Measurements from ENCODE around the gene PDZD8.

PDZD8 gene

DNA sequence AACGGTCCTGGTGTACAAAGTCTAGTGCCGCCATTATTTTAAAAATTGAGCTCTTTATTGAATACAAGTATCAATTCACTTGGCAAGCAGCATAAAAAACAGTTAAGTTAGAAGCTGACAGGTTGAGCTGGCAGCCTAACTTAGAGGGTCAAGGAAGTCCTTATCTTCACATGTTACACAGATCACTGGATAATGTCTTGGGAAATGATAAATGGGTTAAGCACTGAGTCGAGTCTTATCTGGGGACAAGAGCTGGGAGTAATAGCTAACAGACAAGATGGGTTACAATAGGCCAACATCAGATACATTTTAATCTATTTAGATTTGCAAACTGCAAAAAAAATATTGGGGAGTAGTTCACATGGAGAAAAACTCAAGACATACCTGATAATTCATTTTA lies 100.1 kb downstream of the PDZD8 start:
- no peaks in the 10 kb centered on the region for H3K27me3 ChIP-seq (ENCODE audit: insufficient read depth, low read length)
- no peaks in the 10 kb centered on the region for H3K9me3 ChIP-seq (ENCODE audit: insufficient read depth, low read depth, low read length)
- H3K9ac ChIP-seq (ENCODE audit: low read length) = no peak overlapping the region
- H2AFZ ChIP-seq (ENCODE audit: insufficient read depth, low read length, poor library complexity) = no peak overlapping the region
- H3K4me2 ChIP-seq (ENCODE audit: low read length) = no peak overlapping the region
- no peak for DNase-seq
- no CpG with 5 or more reads among the region's 3 CpGs for WGBS (ENCODE audit: extremely low coverage, insufficient coverage, insufficient read length)
- no peak overlapping the region for H3K18ac ChIP-seq (ENCODE audit: low read length)
- H2BK5ac ChIP-seq (ENCODE audit: low read depth, low read length, poor library complexity) = no peak overlapping the region
- no peak overlapping the region for H2BK12ac ChIP-seq (ENCODE audit: low read length)
- no peak overlapping the region for H2BK120ac ChIP-seq (ENCODE audit: insufficient read depth, low read length, poor library complexity)
- H3K79me1 ChIP-seq (ENCODE audit: low read length) = no peaks in the 10 kb centered on the region
- no peak overlapping the region for H3K14ac ChIP-seq (ENCODE audit: low read length)
- H3K36me3 ChIP-seq (ENCODE audit: control insufficient read depth in 1 of 2, insufficient read depth in 2 of 2, low read length in 2 of 2) = no peaks in the 10 kb centered on the region
- H3K79me2 ChIP-seq (ENCODE audit: control insufficient read depth, insufficient read depth, low read length, poor library complexity) = no peaks in the 10 kb centered on the region
- H3K4me1 ChIP-seq (ENCODE audit: control insufficient read depth in 1 of 2, insufficient read depth in 2 of 2, low read length in 2 of 2) = peaks cover 0 to 7% of the 10 kb centered on the region in 2 experiments
- H3K23ac ChIP-seq (ENCODE audit: low read length) = no peak overlapping the region
- no peak overlapping the region for H2AK5ac ChIP-seq (ENCODE audit: low read length)
- no peak overlapping the region for H3K4ac ChIP-seq (ENCODE audit: low read depth, low read length)
- no peak overlapping the region for H3K4me3 ChIP-seq (ENCODE audit: low read depth, low read length)
- no peak overlapping the region for H3K27ac ChIP-seq (ENCODE audit: low read depth, low read length)
- H4K8ac ChIP-seq (ENCODE audit: low read depth, low read length) = no peak overlapping the region
- H4K91ac ChIP-seq (ENCODE audit: low read depth, low read length) = no peak overlapping the region
- H4K12ac ChIP-seq (ENCODE audit: low read depth, low read length) = no peak overlapping the region

DNA sequence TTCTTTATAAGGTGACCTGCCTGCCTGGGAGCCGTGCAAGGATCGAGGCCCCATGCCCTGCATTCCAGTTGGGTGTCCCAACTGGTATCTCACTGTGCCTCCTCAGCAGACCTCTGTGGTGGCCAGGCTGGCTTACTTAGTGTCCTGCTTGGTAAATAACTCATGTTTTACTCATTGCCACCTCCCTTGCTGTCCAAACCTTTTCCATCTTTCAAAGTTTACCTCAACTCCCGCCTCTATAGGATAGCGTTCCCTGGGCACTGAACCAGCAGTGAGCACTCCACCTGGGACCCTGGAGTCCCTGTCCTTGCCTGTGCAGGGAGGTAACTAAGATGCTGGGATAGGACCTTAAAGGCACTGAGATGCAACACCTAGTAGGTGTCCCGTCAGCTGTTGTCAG lies 100.7 kb downstream of the PDZD8 start:
- Histone ChIP-seq H3K9me3 (ENCODE audit: insufficient read depth, low read depth, low read length) (no peaks in the 10 kb centered on the region), H3K27ac (ENCODE audit: low read depth, low read length) (no peak overlapping the region), H3K4ac (ENCODE audit: low read depth, low read length) (no peak overlapping the region), H2BK120ac (ENCODE audit: insufficient read depth, low read length, poor library complexity) (no peak overlapping the region), H3K9ac (ENCODE audit: low read length) (no peak overlapping the region), H3K27me3 (ENCODE audit: insufficient read depth, low read length) (no peaks in the 10 kb centered on the region), H4K91ac (ENCODE audit: low read depth, low read length) (no peak overlapping the region), H2AFZ (ENCODE audit: insufficient read depth, low read length, poor library complexity) (no peak overlapping the region), H2BK5ac (ENCODE audit: low read depth, low read length, poor library complexity) (no peak overlapping the region), H2AK5ac (ENCODE audit: low read length) (no peak overlapping the region), H4K12ac (ENCODE audit: low read depth, low read length) (no peak overlapping the region), H3K4me3 (ENCODE audit: low read depth, low read length) (no peak overlapping the region), H3K4me2 (ENCODE audit: low read length) (no peak overlapping the region), H4K8ac (ENCODE audit: low read depth, low read length) (no peak overlapping the region), H3K18ac (ENCODE audit: low read length) (no peak overlapping the region), H3K4me1 (ENCODE audit: control insufficient read depth in 1 of 2, insufficient read depth in 2 of 2, low read length in 2 of 2) (peaks cover 0 to 7% of the 10 kb centered on the region in 2 experiments), H3K79me2 (ENCODE audit: control insufficient read depth, insufficient read depth, low read length, poor library complexity) (no peaks in the 10 kb centered on the region), H3K36me3 (ENCODE audit: control insufficient read depth in 1 of 2, insufficient read depth in 2 of 2, low read length in 2 of 2) (no peaks in the 10 kb centered on the region), H3K79me1 (ENCODE audit: low read length) (no peaks in the 10 kb centered on the region), H2BK12ac (ENCODE audit: low read length) (no peak overlapping the region), H3K23ac (ENCODE audit: low read length) (no peak overlapping the region), H3K14ac (ENCODE audit: low read length) (no peak overlapping the region)
- DNase-seq = no peak
- WGBS (ENCODE audit: extremely low coverage, insufficient coverage, insufficient read length) = no CpG with 5 or more reads among the region's 5 CpGs

DNA sequence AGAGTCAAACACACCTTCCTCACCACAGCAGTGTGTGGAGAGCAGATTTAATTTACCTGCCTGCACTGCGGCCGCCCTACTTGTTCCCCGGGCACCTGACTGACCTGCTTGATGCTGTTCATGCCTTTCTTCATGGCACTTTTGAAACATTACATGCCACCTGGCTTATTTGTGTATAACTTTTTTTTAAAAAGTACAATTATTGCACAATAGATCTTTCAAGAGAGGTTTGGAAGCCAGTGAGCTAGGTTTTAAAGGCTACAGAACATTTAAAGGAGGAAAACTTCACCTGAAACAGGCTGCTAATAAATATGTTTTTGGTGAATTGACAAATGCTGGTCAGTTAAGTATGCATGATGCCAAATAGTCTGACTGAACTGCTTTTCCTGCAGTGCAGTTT lies 101.3 kb downstream of the PDZD8 start:
- Histone ChIP-seq H4K91ac (ENCODE audit: low read depth, low read length) (no peak overlapping the region), H3K9me3 (ENCODE audit: insufficient read depth, low read depth, low read length) (no peaks in the 10 kb centered on the region), H2AK5ac (ENCODE audit: low read length) (no peak overlapping the region), H4K8ac (ENCODE audit: low read depth, low read length) (no peak overlapping the region), H3K79me1 (ENCODE audit: low read length) (no peaks in the 10 kb centered on the region), H3K79me2 (ENCODE audit: control insufficient read depth, insufficient read depth, low read length, poor library complexity) (no peaks in the 10 kb centered on the region), H3K23ac (ENCODE audit: low read length) (no peak overlapping the region), H3K9ac (ENCODE audit: low read length) (no peak overlapping the region), H3K36me3 (ENCODE audit: control insufficient read depth in 1 of 2, insufficient read depth in 2 of 2, low read length in 2 of 2) (no peaks in the 10 kb centered on the region), H4K12ac (ENCODE audit: low read depth, low read length) (no peak overlapping the region), H3K4ac (ENCODE audit: low read depth, low read length) (no peak overlapping the region), H3K14ac (ENCODE audit: low read length) (no peak overlapping the region), H3K18ac (ENCODE audit: low read length) (no peak overlapping the region), H3K4me2 (ENCODE audit: low read length) (no peak overlapping the region), H2AFZ (ENCODE audit: insufficient read depth, low read length, poor library complexity) (no peak overlapping the region), H2BK12ac (ENCODE audit: low read length) (no peak overlapping the region), H3K27ac (ENCODE audit: low read depth, low read length) (no peak overlapping the region), H3K4me1 (ENCODE audit: control insufficient read depth in 1 of 2, insufficient read depth in 2 of 2, low read length in 2 of 2) (peaks cover 0 to 7% of the 10 kb centered on the region in 2 experiments), H2BK5ac (ENCODE audit: low read depth, low read length, poor library complexity) (no peak overlapping the region), H2BK120ac (ENCODE audit: insufficient read depth, low read length, poor library complexity) (no peak overlapping the region), H3K27me3 (ENCODE audit: insufficient read depth, low read length) (no peaks in the 10 kb centered on the region), H3K4me3 (ENCODE audit: low read depth, low read length) (no peak overlapping the region)
- WGBS (ENCODE audit: extremely low coverage, insufficient coverage, insufficient read length) = no CpG with 5 or more reads among the region's 3 CpGs
- no peak for DNase-seq

DNA sequence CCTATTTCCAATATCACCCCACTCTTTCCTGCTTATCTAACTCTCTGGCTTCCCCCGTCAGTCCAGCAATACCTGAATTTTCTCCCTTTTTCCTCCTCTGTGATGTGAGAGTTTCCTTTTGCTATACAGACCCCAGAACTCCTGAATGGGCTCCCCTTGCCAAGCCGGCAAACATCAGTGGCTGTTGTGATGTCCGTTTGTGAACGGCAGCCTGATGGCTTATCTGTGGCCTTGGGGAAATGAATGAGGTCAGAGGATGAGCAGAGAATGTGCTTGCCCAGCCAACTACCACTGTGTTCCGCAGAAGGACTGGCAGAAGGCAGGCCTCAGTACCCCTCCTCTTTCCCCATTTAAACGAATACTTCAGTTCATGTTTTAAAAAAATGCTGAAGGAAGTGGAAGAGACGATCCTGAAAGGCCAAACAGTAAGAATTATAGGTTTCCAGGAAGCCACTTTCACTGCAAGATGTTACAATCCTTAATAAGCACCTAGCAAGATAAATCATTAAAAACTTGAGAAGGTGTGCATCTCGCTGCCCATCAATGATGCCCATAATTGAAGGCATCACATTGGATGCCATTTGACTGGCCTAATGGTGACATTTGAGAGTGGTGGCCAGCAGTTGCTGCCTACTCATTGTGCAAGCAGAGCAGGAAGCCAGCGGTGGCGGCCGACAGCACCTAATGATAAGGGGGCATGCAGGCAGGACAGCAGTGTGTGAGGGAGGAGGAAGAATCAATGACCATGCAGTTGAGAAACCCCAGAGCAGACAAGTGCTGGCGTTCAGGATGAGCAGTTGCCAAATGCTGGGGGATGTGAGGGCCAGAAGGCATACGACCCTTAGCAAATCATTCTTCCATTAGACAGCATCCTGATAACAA lies 102.8 kb downstream of the PDZD8 start:
- Histone ChIP-seq H3K9ac (ENCODE audit: low read length) (no peak overlapping the region), H3K23ac (ENCODE audit: low read length) (no peak overlapping the region), H3K27ac (ENCODE audit: low read depth, low read length) (no peak overlapping the region), H4K91ac (ENCODE audit: low read depth, low read length) (no peak overlapping the region), H3K4me1 (ENCODE audit: control insufficient read depth in 1 of 2, insufficient read depth in 2 of 2, low read length in 2 of 2) (peaks cover 0 to 7% of the 10 kb centered on the region in 2 experiments), H3K27me3 (ENCODE audit: insufficient read depth, low read length) (no peaks in the 10 kb centered on the region), H3K79me1 (ENCODE audit: low read length) (no peaks in the 10 kb centered on the region), H3K79me2 (ENCODE audit: control insufficient read depth, insufficient read depth, low read length, poor library complexity) (no peaks in the 10 kb centered on the region), H2AFZ (ENCODE audit: insufficient read depth, low read length, poor library complexity) (no peak overlapping the region), H3K14ac (ENCODE audit: low read length) (no peak overlapping the region), H2BK120ac (ENCODE audit: insufficient read depth, low read length, poor library complexity) (no peak overlapping the region), H3K4ac (ENCODE audit: low read depth, low read length) (no peak overlapping the region), H3K4me3 (ENCODE audit: low read depth, low read length) (no peak overlapping the region), H2BK5ac (ENCODE audit: low read depth, low read length, poor library complexity) (no peak overlapping the region), H3K9me3 (ENCODE audit: insufficient read depth, low read depth, low read length) (no peaks in the 10 kb centered on the region), H3K36me3 (ENCODE audit: control insufficient read depth in 1 of 2, insufficient read depth in 2 of 2, low read length in 2 of 2) (no peaks in the 10 kb centered on the region), H3K18ac (ENCODE audit: low read length) (no peak overlapping the region), H2AK5ac (ENCODE audit: low read length) (no peak overlapping the region), H2BK12ac (ENCODE audit: low read length) (no peak overlapping the region), H4K12ac (ENCODE audit: low read depth, low read length) (no peak overlapping the region), H4K8ac (ENCODE audit: low read depth, low read length) (no peak overlapping the region), H3K4me2 (ENCODE audit: low read length) (no peak overlapping the region)
- DNase-seq = peak in 1 of 2 donors; percentile 4
- WGBS (ENCODE audit: extremely low coverage, insufficient coverage, insufficient read length) = no CpG with 5 or more reads among the region's 13 CpGs
